Activated B cell treated with CpG ODN at 0.5 μM for 24 hours (primary cell): ENCODE results near the gene DAD1. TPM values are rescaled to one million over a fixed set of nuclear protein-coding genes. Genes with fewer than 3 reads are reported as not detected.
A peak's percentile ranks its signal among the peaks of the same experiment; 100 is the strongest.

Experiments used
- ATAC-seq: fragments of 200-7000 bp; cut with Tn5 transposase; one replicate; pipeline ENCODE4 v1.10.0; 2021; ENCODE audit warnings: low read depth, mild to moderate bottlenecking, moderate library complexity
- CTCF ChIA-PET: fragments of 350-600 bp; sonication (Branson Sonifier 250); formaldehyde crosslinking; loops from one replicate; lab custom pipeline; 2021; ENCODE audit warnings: antibody characterized with exemption; lab: Charles Lee
- POLR2A ChIA-PET: fragments of 350-600 bp; sonication (Branson Sonifier 250); formaldehyde crosslinking; loops from one replicate; lab custom pipeline; 2021; ENCODE audit warnings: antibody characterized with exemption; lab: Charles Lee
- DNase-seq: peaks from one replicate; pipeline ENCODE4 v3.0.0; 2022
- H3K27ac Mint-ChIP-seq: one replicate; pipeline ENCODE4 v1.8.0; 2020; ENCODE audit warnings: mixed read lengths
- H3K27me3 Mint-ChIP-seq: one replicate; pipeline ENCODE4 v1.8.0; 2021; ENCODE audit warnings: mixed read lengths
- H3K36me3 Mint-ChIP-seq: one replicate; pipeline ENCODE4 v1.8.0; 2021; ENCODE audit warnings: low read depth, mixed read lengths
- H3K4me1 Mint-ChIP-seq: one replicate; pipeline ENCODE4 v1.8.0; 2021; ENCODE audit warnings: mixed read lengths
- H3K4me3 Mint-ChIP-seq: one replicate; pipeline ENCODE4 v1.8.0; 2020; ENCODE audit warnings: mild to moderate bottlenecking, mixed read lengths
- H3K9me3 Mint-ChIP-seq: one replicate; pipeline ENCODE4 v1.8.0; 2020; ENCODE audit warnings: mixed read lengths
- intact Hi-C: fragments of 100-400 bp; cut with micrococcal nuclease; formaldehyde crosslinking; loops from one replicate; pipeline ENCODE4 v1.15.1; 2024
- total RNA-seq: library from RNA; stranded (reverse); gene quantifications from 2 replicates; pipeline ENCODE4 v1.2.3, GENCODE V29; 2022
- TF ChIP-seq, protein P1 (sequence below): fragments of 200-600 bp; IDR thresholded peaks from one replicate; pipeline ENCODE4 v1.8.0; 2022; ENCODE audit warnings: antibody characterized with exemption, mild to moderate bottlenecking

The DAD1 gene
- total RNA-seq, 1 donor from 2014 or later, result 123 TPM

DNA sequence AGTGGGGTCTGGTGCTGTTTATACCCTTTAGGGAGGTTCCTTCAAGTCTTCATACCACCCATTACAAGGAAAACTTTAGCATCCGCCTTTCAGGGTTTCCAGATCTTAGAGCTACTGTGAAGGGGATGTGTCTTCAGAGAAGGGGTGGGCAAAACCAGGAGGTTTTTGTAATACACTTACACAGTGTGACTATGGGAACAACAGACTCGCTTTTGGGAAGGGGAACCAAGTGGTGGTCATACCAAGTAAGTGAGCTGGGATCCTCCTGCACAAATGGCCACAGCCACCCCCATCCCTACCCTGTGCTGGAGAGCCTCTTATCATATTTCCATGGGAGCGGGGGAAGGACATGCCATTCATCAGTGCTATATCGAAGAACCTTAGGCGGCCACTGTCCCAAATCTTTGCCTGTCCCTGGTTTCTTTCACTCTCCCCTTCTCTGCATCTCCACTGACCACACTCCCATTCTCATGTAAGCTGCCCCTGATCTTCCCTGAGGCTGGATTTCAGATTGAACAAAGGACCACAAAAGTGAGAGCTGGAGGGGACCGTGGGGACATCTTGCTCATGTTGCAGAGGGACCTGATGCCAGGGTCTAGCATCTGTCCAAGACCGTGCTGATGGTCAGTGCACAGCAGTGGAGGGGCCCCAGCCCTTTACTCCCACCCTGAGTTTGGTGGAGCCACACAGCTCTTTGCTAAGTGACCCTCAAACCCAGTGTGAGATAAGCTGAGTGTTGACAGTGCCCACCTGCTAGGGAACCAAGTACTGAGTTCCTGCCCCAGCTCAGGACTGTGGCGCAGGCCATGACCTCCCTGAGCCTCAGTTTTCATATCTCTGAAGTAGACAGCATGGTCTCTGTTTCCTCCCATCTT is 51.4 kb downstream of the DAD1 start:
- H3K36me3 Mint-ChIP-seq, result peaks cover 9% of the 10 kb centered on the region
- no peaks in the 10 kb centered on the region for H3K27me3 Mint-ChIP-seq
- intact Hi-C loops, result loop anchor here (1.0 to 2.0 kb wide), 5 partner anchors 8 to 47 kb away; no protein-coding TSS in a partner anchor
- ATAC-seq (no peak), DNase-seq (no peak)
- no peaks in the 10 kb centered on the region for H3K9me3 Mint-ChIP-seq
- H3K4me3 Mint-ChIP-seq, result no peak overlapping the region
- CTCF ChIA-PET, result interaction anchor here (0.6 to 2.4 kb wide), 8 partner anchors 9 to 145 kb away, joined by 4 to 8 read pairs (median 4); no protein-coding TSS in a partner anchor
- TF ChIP-seq, protein P1, sequence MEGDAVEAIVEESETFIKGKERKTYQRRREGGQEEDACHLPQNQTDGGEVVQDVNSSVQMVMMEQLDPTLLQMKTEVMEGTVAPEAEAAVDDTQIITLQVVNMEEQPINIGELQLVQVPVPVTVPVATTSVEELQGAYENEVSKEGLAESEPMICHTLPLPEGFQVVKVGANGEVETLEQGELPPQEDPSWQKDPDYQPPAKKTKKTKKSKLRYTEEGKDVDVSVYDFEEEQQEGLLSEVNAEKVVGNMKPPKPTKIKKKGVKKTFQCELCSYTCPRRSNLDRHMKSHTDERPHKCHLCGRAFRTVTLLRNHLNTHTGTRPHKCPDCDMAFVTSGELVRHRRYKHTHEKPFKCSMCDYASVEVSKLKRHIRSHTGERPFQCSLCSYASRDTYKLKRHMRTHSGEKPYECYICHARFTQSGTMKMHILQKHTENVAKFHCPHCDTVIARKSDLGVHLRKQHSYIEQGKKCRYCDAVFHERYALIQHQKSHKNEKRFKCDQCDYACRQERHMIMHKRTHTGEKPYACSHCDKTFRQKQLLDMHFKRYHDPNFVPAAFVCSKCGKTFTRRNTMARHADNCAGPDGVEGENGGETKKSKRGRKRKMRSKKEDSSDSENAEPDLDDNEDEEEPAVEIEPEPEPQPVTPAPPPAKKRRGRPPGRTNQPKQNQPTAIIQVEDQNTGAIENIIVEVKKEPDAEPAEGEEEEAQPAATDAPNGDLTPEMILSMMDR, result no peak
- peaks cover 76% of the 10 kb centered on the region for H3K4me1 Mint-ChIP-seq
- H3K27ac Mint-ChIP-seq, result peak overlapping the region; percentile 86
- POLR2A ChIA-PET, result interaction anchor here (0.8 to 5.9 kb wide), 13 partner anchors 9 to 59 kb away, joined by 3 to 52 read pairs (median 3); no protein-coding TSS in a partner anchor

DNA sequence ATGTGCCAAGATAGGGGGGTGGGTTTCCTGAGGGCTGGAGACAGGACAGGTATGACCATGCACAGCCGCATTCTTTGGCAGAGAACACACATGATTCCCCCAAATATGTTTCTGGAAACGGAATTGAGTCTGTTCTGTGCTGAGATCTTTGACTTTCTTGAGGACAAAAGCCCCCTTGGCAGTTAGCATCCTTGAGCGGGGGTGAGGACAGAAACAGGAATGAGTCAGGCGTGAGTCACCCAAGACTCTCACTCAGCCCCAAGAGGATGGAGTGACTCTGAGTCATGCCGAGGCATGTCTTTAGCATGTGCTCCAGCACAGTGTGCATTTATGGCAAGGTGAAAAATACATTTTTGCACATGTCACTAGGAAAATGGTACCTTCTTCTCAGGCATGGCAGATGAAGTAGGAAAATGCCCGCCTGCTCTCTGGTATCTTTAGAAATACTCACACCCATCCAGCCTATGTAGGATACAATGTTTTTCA is 52.1 kb downstream of the DAD1 start:
- ChIA-PET POLR2A (interaction anchor here (0.6 to 5.9 kb wide), 10 partner anchors 10 to 58 kb away, joined by 3 to 52 read pairs (median 4); no protein-coding TSS in a partner anchor), CTCF (interaction anchor here (1.0 to 2.4 kb wide), 5 partner anchors 12 to 145 kb away, joined by 3 to 8 read pairs (median 6); no protein-coding TSS in a partner anchor)
- TF ChIP-seq, protein P1, result no peak
- DNase-seq (no peak), ATAC-seq (peak; percentile 98)
- H3K36me3 Mint-ChIP-seq, result peaks cover 9% of the 10 kb centered on the region
- intact Hi-C loops, result loop anchor here (1.0 to 2.0 kb wide), 5 partner anchors 8 to 47 kb away; no protein-coding TSS in a partner anchor
- H3K4me3 Mint-ChIP-seq, result peak overlapping the region; percentile 63
- no peaks in the 10 kb centered on the region for H3K27me3 Mint-ChIP-seq
- H3K4me1 Mint-ChIP-seq, result peaks cover 84% of the 10 kb centered on the region
- no peaks in the 10 kb centered on the region for H3K9me3 Mint-ChIP-seq
- peak overlapping the region; percentile 86 for H3K27ac Mint-ChIP-seq

DNA sequence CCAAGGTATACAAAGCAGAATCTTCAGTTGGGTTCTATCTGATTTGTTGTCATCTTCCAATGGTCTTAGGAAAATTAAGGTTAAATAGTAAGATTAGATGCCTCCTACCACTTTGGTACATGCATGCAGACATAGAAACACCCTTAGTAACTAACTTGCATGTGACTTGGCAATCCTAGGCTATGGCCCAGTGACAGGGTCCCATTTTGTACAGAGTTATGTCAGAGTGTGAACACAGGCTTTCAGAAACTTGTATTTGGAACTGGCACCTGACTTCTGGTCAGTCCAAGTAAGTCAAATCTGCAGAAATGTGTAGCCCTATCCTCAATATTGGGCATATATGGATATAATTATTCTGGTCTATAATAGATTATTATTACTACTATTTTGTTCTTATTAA is 53.1 kb downstream of the DAD1 start:
- POLR2A ChIA-PET, result interaction anchor here (1.9 to 5.9 kb wide), 3 partner anchors 15 to 46 kb away, joined by 9 to 52 read pairs (median 40); no protein-coding TSS in a partner anchor
- no peak for ATAC-seq
- no peak for DNase-seq

DNA sequence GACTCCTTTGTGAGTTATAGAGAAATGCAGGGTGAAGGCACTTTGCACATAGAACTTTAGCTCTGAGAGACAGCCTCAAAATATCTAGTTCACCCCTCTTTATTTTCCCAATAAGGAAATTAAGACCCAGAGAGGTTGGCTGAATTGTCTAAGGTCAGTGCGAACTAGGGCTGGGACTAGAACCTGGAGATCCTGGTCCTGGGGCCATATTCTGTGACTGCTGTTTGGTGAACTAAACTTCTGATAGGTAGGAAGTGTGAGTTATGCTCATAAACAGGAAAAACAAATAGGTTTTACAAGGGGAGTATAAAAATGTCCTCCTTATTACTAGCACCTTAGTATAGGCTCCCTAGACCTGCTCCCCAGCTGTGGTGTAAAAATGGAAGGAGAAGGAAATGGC is 53.9 kb downstream of the DAD1 start:
- Mint-ChIP-seq H3K27me3 (no peaks in the 10 kb centered on the region), H3K36me3 (peaks cover 5% of the 10 kb centered on the region), H3K4me1 (peaks cover 92% of the 10 kb centered on the region), H3K4me3 (no peak overlapping the region), H3K9me3 (no peaks in the 10 kb centered on the region), H3K27ac (peak overlapping the region; percentile 63)
- no peak for DNase-seq
- CTCF ChIA-PET, result interaction anchor here (5.9 kb wide), 1 partner anchor 21 kb away, joined by 48 read pairs; no protein-coding TSS in a partner anchor
- TF ChIP-seq, protein P1, result no peak
- intact Hi-C loops, result loop anchor here (1.0 kb wide), 1 partner anchor 27 kb away; no protein-coding TSS in a partner anchor
- ATAC-seq, result no peak
- POLR2A ChIA-PET, result interaction anchor here (0.6 to 5.4 kb wide), 3 partner anchors 11 to 28 kb away, joined by 3 to 67 read pairs (median 55); no protein-coding TSS in a partner anchor

More for the DNA sequence above, 53.1 kb downstream of the DAD1 start:
- no peak overlapping the region for H3K4me3 Mint-ChIP-seq
- H3K4me1 Mint-ChIP-seq, result peaks cover 93% of the 10 kb centered on the region
- peak overlapping the region; percentile 24 for H3K27ac Mint-ChIP-seq
- CTCF ChIA-PET, result interaction anchor here (0.6 to 2.4 kb wide), 4 partner anchors 13 to 242 kb away, joined by 3 to 8 read pairs (median 4); no protein-coding TSS in a partner anchor
- H3K36me3 Mint-ChIP-seq, result peaks cover 8% of the 10 kb centered on the region
- intact Hi-C loops, result loop anchor here (1.0 to 2.0 kb wide), 2 partner anchors 15 to 28 kb away; no protein-coding TSS in a partner anchor
- no peaks in the 10 kb centered on the region for H3K27me3 Mint-ChIP-seq
- TF ChIP-seq, protein P1, result no peak
- no peaks in the 10 kb centered on the region for H3K9me3 Mint-ChIP-seq
